Neural crest cell (in vitro differentiated cells): Measurements from ENCODE around the gene LRRC75B. TPM values are rescaled to one million over a fixed set of nuclear protein-coding genes. Genes with fewer than 3 reads are reported as not detected.
"Not testable (repeated sequence)": the region's sequence is repeated elsewhere in the genome, so short reads cannot be mapped to it uniquely, and the experiment has no call there.

Source experiments
- DNase-seq: peaks from one replicate; pipeline ENCODE4 v3.0.0; 2021; ENCODE audit warnings: low read depth, mixed read lengths, low spot score
- H3K27ac Mint-ChIP-seq: one replicate; pipeline ENCODE4 v1.8.0; 2021; ENCODE audit warnings: mild to moderate bottlenecking, mixed read lengths; ENCODE audit not compliant: unreplicated experiment
- H3K27me3 Mint-ChIP-seq: 2 replicates; pipeline ENCODE4 v1.8.0; 2021; ENCODE audit warnings: low read depth, mild to moderate bottlenecking, mixed read lengths
- H3K36me3 Mint-ChIP-seq: 2 replicates; pipeline ENCODE4 v1.8.0; 2021; ENCODE audit warnings: low read depth, mild to moderate bottlenecking, mixed read lengths
- H3K4me1 Mint-ChIP-seq: 2 replicates; pipeline ENCODE4 v1.8.0; 2021; ENCODE audit warnings: mixed read lengths
- H3K4me3 Mint-ChIP-seq: one replicate; pipeline ENCODE4 v1.8.0; 2021; ENCODE audit warnings: mild to moderate bottlenecking, mixed read lengths
- H3K9me3 Mint-ChIP-seq: 2 replicates; pipeline ENCODE4 v1.8.0; 2021; ENCODE audit warnings: mixed read lengths
- CTCF ChIP-seq: fragments of 200-600 bp; sonication (generic); conservative IDR thresholded peaks from 2 replicates; pipeline ENCODE4 v1.5.0; 2021; ENCODE audit warnings: antibody characterized with exemption, mild to moderate bottlenecking
- total RNA-seq: library from RNA; stranded (reverse); gene quantifications from 2 replicates; pipeline ENCODE4 v1.2.1, GENCODE V29; 2021

The LRRC75B gene
- total RNA-seq, 1 donor from 2014 or later = 16.7 TPM

DNA sequence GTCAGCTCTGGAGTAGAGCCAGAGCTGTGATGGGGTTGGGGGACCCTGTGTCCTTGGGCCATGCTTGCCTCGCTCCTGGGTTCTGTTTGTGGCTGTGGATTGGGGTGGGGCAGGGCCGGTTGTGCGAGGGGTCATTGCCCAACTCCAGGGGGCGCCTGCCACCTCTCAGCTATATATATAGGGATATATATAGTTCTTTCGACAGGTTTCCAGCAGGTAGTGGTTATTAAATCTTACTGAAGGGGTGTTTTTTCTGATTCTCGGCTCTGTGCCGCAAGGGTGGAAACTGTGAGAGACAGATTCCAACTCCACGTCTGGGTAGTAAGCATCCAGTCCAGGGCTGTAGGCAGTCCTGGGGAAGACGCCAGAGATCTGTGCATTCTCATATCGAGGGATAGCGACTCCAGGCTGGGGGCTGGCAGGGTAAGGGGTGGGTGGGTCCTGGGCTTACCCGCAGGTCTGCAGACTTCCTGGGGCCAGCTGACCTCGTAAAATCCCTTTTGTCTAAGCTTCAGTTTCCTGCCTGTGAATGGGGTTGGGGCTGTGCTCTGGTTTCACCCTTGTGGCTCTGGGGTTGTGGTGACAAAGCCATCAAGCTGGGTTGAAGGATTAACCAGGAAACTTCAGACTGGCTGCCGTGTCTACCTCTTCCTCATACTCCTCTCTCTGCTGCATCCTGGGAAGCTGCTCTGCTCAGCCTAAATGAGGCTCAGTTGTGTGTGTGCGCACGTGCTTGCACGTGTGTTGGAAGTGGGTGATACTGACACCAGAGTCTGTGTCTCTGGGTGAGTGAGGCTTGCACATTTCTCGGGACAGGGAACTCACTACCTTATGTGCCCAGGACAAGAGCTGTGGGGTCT lies 11.1 kb upstream of the LRRC75B start:
- H3K36me3 Mint-ChIP-seq, H3K9me3 Mint-ChIP-seq, H3K4me3 Mint-ChIP-seq, H3K27me3 Mint-ChIP-seq, H3K27ac Mint-ChIP-seq, DNase-seq: not testable (repeated sequence)
- peak; percentile 46 for TF ChIP-seq CTCF
- peaks cover 13% of the 10 kb centered on the region for H3K4me1 Mint-ChIP-seq

DNA sequence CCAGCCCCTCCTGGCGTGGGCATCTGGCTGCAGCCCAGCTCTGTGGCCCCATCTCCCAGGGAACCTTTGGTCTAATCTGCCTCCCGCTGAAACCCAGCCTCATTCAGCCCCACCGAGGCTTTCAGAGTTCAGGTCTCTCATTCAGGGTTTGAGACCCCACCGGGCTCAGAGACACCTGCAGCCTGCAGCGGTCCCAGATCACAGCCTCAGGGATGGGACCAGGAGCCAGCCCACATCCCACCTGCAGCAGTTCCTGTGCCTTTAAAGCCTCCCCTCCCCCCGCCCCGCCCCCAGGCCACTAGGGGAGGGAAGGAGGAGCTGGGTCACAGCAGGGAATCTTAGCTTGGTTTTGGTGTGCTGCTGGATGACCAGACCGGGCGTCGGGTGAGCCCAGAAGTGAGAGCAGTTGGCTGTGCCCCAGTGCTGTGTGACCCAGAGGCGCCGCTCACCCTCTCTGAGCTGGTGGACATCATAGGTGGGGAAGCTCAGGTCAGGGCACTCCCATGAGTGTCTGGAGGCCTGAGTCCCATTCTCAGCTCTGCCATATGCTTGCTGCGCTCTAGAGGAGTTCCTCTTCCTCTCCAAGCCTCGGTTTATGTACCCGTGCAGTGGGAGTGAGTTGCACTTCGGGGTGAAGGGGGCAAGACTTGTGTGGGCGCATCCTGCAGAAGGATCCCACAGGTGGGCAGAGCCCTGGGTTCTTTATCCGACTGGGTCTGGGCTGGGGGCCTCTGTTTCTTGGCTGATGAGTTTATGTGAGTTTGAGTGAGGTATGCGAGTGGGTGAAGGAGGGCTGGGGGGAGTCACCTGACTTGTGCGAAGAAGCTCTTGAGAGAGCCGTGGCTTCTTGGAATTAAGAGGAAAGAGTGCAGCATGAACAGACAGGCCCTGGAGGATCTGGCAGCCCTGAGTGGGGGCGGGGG lies 10.2 kb upstream of the LRRC75B start, which contains the start of gene GGT1:
Gene GGT1, plus strand, starts transcription at position 347 of the 923 bp plus-strand sequence. CDS start 7,889 bp downstream, outside the sequence.
- H3K27me3 Mint-ChIP-seq, H3K27ac Mint-ChIP-seq, H3K9me3 Mint-ChIP-seq, H3K36me3 Mint-ChIP-seq, DNase-seq, H3K4me3 Mint-ChIP-seq: not testable (repeated sequence)
- H3K4me1 Mint-ChIP-seq = peaks cover 13% of the 10 kb centered on the region

DNA sequence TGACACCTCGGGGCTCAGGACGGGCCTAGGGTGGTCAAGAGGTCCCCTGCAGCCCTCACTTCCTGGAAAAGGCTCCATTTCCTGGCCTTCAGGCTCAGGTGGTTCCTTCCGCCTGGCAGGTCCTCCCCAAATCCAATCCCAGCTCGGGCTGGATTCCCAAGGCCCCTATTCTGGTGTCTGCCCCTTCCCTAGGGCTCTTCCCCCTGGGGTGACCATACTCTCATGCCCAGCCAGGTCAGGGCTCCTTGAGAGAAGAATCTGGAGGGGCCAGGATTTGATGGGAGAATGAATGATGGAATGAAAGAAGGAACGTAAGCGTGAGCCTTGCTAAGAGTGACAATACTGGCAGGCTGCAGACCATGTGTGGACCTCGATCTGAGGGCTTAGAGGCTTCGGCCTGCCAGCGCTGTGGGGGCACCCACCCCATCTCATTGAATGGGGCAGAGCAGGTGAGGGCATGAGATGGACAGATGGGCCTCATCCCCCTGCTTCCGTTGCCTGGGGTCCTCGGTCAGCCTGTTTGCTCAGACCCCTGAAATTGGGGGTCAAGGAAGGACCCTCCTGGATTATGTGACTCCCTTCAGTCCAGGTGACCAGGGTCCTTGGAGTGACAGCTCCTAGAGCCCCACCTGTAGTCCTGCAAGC lies 9.4 kb upstream of the LRRC75B start:
- not testable (repeated sequence) for H3K9me3 Mint-ChIP-seq, DNase-seq, H3K27ac Mint-ChIP-seq, H3K4me3 Mint-ChIP-seq, H3K36me3 Mint-ChIP-seq, H3K27me3 Mint-ChIP-seq
- H3K4me1 Mint-ChIP-seq = peaks cover 13% of the 10 kb centered on the region

DNA sequence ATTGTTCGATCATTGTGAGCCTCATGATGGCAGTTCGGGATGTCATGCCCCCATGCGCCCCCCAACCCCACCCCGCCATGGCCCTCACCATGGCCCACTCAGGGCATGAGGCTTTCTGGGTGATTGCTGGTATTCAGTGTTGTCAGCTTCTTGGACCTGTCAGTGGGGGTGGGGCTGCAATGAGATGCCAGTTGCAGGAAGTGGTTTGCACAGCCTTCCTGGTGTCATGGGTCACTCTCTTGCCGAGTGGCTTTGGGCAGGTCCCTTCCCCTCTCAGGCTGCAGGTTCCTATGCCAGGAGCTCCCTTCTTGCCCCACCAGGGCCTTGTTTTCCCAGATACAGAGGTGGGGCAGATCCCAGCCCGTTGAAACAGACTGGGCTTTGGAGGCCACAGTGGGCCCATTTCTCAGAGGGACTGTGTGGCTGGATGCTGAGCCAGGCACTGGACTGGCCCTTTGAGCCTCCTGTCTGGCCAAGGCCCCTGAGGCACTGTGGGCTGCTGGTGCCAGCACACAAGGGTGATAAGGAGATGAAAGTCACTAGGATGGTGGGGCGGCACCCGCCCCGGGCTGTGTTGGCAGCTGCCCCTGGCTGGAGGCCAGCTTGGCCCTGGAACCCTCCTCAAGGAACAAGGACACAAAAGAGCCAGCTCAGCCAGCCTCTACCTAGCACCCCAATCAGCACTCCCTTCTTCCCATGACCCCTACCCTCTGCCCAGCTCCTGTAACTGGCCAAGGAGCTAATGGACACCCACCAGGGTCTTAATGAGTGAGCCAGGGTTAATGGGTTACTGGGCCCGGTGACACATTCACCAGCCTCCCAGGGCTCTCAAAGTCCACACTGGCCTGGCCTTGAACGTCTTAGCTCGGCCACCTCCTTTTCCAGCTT lies 8.6 kb upstream of the LRRC75B start:
- no peak overlapping the region for H3K27ac Mint-ChIP-seq
- DNase-seq = no peak
- no peaks in the 10 kb centered on the region for H3K27me3 Mint-ChIP-seq
- peaks cover 13% of the 10 kb centered on the region for H3K4me1 Mint-ChIP-seq
- TF ChIP-seq CTCF = no peak
- no peak overlapping the region for H3K4me3 Mint-ChIP-seq
- H3K36me3 Mint-ChIP-seq = no peaks in the 10 kb centered on the region
- no peaks in the 10 kb centered on the region for H3K9me3 Mint-ChIP-seq

DNA sequence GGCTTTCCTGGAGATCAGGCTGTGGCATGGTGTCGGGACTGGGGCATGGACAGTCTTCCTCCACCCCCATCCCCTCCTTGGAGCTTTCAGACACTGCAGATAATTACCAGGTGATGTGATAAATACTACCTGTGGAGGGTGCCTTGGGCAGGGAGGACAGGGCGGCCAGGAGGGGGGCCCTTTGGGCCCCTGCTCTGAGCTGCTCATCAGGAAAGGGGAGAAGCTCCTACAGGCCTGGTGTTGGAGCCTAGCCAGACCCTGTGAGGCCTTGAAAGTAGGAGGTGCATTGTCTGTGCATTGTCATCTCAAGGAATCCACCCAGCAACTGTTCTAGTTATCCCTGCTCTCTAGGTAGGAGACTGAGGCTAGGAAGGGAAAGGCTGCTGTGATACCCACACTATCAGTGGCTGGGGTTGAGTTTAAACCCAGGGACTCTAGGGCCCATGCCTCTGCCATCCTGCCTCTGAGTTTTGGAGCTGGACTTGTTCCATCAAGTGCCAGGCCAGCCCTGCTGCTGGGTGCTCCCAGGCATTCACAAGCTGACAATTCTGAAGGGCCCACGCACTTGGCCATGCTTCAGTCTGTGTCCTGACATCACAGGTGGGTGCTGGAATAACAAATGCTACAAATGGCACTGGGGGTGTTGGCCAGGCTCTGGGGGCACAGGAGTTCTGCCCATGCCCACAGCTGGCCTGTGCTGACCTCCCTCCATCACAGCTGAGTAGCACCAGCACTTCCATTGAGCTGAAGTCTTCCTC lies 7.3 kb upstream of the LRRC75B start:
- not testable (repeated sequence) for H3K36me3 Mint-ChIP-seq, H3K27me3 Mint-ChIP-seq, H3K9me3 Mint-ChIP-seq, H3K4me3 Mint-ChIP-seq, DNase-seq, H3K27ac Mint-ChIP-seq
- peaks cover 13% of the 10 kb centered on the region for H3K4me1 Mint-ChIP-seq

- Mint-ChIP-seq H3K9me3 (no peaks in the 10 kb centered on the region), H3K27ac (no peak overlapping the region), H3K36me3 (no peaks in the 10 kb centered on the region)
These were observed 6.6 kb upstream of the LRRC75B start for GRCh38 chr22:24599514-24599913.

DNA sequence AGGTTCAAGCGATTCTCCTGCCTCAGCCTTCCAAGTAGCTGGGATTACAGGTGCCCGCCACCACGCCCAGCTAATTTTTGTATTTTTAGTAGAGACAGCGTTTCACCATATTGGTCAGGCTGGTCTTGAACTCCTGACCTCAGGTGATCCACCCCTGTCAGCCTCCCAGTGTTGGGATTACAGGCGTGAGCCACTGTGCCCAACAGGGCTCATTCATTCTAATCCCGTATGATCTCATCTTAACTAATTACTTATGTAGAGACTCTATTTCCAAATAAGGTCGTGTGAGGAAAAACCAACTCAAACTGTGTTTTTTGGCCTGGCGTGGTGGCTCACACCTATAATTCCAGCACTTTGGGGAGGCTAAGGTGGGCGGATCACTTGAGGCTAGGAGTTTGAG lies 4.2 kb upstream of the LRRC75B start:
- DNase-seq, H3K9me3 Mint-ChIP-seq, H3K4me1 Mint-ChIP-seq, H3K27me3 Mint-ChIP-seq, H3K36me3 Mint-ChIP-seq, H3K27ac Mint-ChIP-seq: not testable (repeated sequence)
- H3K4me3 Mint-ChIP-seq = peak overlapping the region; percentile 31

More at GRCh38 chr22:24599514-24599913, 6.6 kb upstream of the LRRC75B start:
- peaks cover 13% of the 10 kb centered on the region for H3K4me1 Mint-ChIP-seq
- no peak for TF ChIP-seq CTCF
- H3K27me3 Mint-ChIP-seq = no peaks in the 10 kb centered on the region
- H3K4me3 Mint-ChIP-seq = no peak overlapping the region
- DNase-seq = no peak
